Right lobe of liver (tissue), 6 donors: ENCODE measurements around the gene FYTTD1. TPM values are rescaled to one million over a fixed set of nuclear protein-coding genes. Genes with fewer than 3 reads are reported as not detected.

Source experiments
- ATAC-seq, 4 donors: fragments of 200-7000 bp; cut with Tn5 transposase; one replicate each; pipeline ENCODE4 v1.9.1; 2020; ENCODE audit warnings: mild to moderate bottlenecking in 4 of 4, moderate library complexity in 4 of 4
- DNase-seq, 3 donors: peaks; one replicate each; pipeline ENCODE4 v3.0.0-alpha.2; 2020
- H3K27ac ChIP-seq, 3 donors: fragments of 200-600 bp; one replicate each; pipeline ENCODE4 v1.8.0; 2022
- H3K27me3 ChIP-seq, 2 donors: fragments of 200-600 bp; one replicate each; pipeline ENCODE4 v1.8.0; 2022
- H3K36me3 ChIP-seq, 4 donors: fragments of 200-600 bp; sonication (generic) in 1 of 4; one replicate each; pipeline versions ENCODE4 v1.5.1 to v1.8.0; 2017 to 2022; ENCODE audit warnings: control low read depth in 1 of 4
- H3K4me1 ChIP-seq, 4 donors: fragments of 200-600 bp; sonication (generic) in 1 of 4; one replicate each; pipeline versions ENCODE4 v1.5.1 to v1.8.0; 2017 to 2022; ENCODE audit warnings: control low read depth in 1 of 4
- H3K4me3 ChIP-seq, 3 donors: fragments of 200-600 bp; one replicate each; pipeline ENCODE4 v1.8.0; 2022
- H3K9me3 ChIP-seq, 4 donors: fragments of 200-600 bp; sonication (generic) in 1 of 4; one replicate each; pipeline versions ENCODE4 v1.5.1 to v1.8.0; 2017 to 2022; ENCODE audit warnings: control low read depth in 1 of 4
- POLR2A ChIP-seq: fragments of 450-650 bp; IDR thresholded peaks from one replicate; pipeline ENCODE4 v1.6.1; 2017; ENCODE audit warnings: antibody characterized with exemption, mild to moderate bottlenecking
- WGBS: methylation state at CpG from one replicate; pipeline ENCODE4 v1.1.6; 2018; ENCODE audit warnings: low coverage, low lambda C conversion rate; ENCODE audit not compliant: insufficient coverage; ENCODE audit errors: missing lambda C conversion rate; 5-methylcytosine and 5-hydroxymethylcytosine counted together
- intact Hi-C, 2 donors: fragments of 100-400 bp; cut with DNase I; formaldehyde crosslinking; loops; one replicate each; pipeline versions ENCODE4 v1.11.2 to v1.14.1; 2022
- total RNA-seq, 6 experiments: library from RNA; depleted of rRNA in 2 of 6; stranded (reverse); fragments of >200 nt in 2 of 6; fragmentation: NEBNext Ultra II Directional in 3 of 6; extraction: Animal tissue kit (Norgen Biotek cat#: 25700) in 3 of 6; gene quantifications; one replicate each; pipeline versions ENCODE4 v1.1.0 to v1.2.4, GENCODE V29; 2016 to 2023
- TF ChIP-seq, protein P1 (sequence below), 4 donors: fragments of 200-600 bp in 3 of 4; fragments of 450-650 bp in 1 of 4; IDR thresholded peaks; one replicate each; pipeline versions ENCODE4 v1.5.1 to v1.8.0; 2016 to 2022; ENCODE audit warnings: antibody characterized with exemption in 4 of 4, mild to moderate bottlenecking in 2 of 4
- donor health status: DM: no; HTN: yes; CAD: no.
- donor health status: DM: no; HTN: no; CAD: no.
- donor health status: DM: no; HTN: no; CAD: no.
- donor health status: DM: no; HTN: yes; CAD: no.
- donor health status: DM: no; HTN: yes; CAD: no.

FYTTD1 gene
- total RNA-seq, 6 experiments from 2014 or later: 20.2 to 33.4 (median 23.9) TPM

DNA sequence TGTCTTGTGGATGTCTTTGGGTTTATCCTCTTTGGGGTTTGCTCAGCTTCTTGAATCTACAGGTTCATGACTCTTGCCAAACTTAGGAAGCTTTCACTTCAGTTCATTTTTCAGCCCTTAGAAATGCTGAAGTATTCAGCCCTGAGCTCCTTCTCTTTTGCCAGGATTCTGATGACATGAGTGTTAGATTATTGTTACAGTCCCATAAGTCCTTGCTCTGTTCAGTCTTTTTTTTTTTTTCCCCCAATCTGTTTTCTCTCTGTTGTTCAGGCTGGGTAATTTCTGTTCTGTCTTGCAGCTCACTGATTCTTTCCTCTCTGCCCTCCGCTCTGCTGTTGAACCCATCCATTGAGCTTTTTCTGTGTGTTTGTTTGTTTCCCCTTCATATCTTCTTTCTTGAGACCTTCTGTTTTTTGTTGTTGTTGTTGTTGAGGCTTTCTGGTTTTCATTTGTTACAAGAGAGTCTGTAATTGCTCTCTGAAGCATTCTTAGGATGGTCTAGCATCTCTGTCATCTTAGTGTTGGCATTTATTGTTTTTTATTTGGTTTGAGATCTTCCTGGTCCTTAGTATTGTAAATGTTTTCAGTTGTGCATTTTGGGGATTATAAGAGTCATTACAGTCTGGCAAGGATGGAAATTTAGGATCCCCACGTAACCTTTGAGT lies 59.8 kb downstream of the FYTTD1 start:
- ATAC-seq: peak in 2 of 4 donors; percentile 16 to 21
- no peak for DNase-seq

DNA sequence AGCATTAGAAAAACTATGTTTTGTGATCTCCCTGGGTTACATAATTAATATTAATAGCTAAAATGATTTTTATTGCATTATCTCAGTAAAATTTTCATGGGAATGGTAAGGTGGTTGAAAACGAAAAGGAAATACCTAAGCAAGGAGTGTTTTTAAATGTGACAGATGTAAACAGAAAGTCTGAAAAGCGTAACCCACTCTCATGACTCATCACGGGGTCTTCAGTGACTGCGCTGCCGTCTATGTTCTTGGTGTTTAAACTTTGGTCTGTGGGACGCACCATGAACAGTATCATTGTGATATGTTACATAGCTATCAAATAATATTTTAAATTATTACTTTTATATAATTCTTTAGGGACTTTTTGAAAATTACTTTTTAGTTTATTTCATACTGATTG lies 61.2 kb downstream of the FYTTD1 start:
- Histone ChIP-seq H3K27ac (no peak overlapping the region), H3K9me3 (no peaks in the 10 kb centered on the region), H3K4me1 (no peaks in the 10 kb centered on the region), H3K27me3 (no peaks in the 10 kb centered on the region), H3K36me3 (no peaks in the 10 kb centered on the region), H3K4me3 (no peak overlapping the region)
- DNase-seq (no peak), ATAC-seq (no peak)
- no peak for TF ChIP-seq POLR2A
- TF ChIP-seq, protein P1, sequence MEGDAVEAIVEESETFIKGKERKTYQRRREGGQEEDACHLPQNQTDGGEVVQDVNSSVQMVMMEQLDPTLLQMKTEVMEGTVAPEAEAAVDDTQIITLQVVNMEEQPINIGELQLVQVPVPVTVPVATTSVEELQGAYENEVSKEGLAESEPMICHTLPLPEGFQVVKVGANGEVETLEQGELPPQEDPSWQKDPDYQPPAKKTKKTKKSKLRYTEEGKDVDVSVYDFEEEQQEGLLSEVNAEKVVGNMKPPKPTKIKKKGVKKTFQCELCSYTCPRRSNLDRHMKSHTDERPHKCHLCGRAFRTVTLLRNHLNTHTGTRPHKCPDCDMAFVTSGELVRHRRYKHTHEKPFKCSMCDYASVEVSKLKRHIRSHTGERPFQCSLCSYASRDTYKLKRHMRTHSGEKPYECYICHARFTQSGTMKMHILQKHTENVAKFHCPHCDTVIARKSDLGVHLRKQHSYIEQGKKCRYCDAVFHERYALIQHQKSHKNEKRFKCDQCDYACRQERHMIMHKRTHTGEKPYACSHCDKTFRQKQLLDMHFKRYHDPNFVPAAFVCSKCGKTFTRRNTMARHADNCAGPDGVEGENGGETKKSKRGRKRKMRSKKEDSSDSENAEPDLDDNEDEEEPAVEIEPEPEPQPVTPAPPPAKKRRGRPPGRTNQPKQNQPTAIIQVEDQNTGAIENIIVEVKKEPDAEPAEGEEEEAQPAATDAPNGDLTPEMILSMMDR (IDR thresholded peaks at IDR 0.05): no peak
- WGBS: 82% methylated on average over 6 of the region's 6 CpGs
- intact Hi-C loops: no loop called here

More for the DNA sequence above, 59.8 kb downstream of the FYTTD1 start:
- WGBS: 36% methylated on average over 2 of the region's 2 CpGs
- H3K4me3 ChIP-seq: no peak overlapping the region
- no peak for TF ChIP-seq POLR2A
- TF ChIP-seq, protein P1 (IDR thresholded peaks at IDR 0.05): no peak
- H3K27ac ChIP-seq: no peak overlapping the region
- intact Hi-C loops: no loop called here
- H3K9me3 ChIP-seq: no peaks in the 10 kb centered on the region
- no peaks in the 10 kb centered on the region for H3K27me3 ChIP-seq
- no peaks in the 10 kb centered on the region for H3K36me3 ChIP-seq
- no peaks in the 10 kb centered on the region for H3K4me1 ChIP-seq

DNA sequence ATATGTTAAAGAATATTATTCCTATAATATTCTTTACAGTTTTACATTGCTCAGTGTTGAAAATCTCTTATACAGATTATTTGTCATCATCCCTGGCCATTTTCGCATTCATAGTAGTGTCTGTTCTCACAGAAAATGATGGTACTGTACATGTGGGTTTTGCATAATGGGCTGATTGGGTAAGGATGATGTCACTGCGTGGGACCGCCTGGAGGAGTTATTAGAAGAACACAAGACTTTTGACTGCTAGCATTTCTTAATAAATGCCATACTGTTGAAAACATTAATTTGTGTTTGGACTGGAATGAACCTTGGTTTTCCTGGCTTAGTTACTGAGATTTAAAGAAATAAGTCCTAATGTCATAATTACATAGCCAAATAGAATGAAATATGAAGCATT lies 61.7 kb downstream of the FYTTD1 start:
- ATAC-seq (no peak), DNase-seq (no peak)
- TF ChIP-seq, protein P1 (IDR thresholded peaks at IDR 0.05): no peak
- TF ChIP-seq POLR2A: no peak
- Histone ChIP-seq H3K9me3 (no peaks in the 10 kb centered on the region), H3K27ac (no peak overlapping the region), H3K27me3 (no peaks in the 10 kb centered on the region), H3K36me3 (no peaks in the 10 kb centered on the region), H3K4me3 (no peak overlapping the region), H3K4me1 (no peaks in the 10 kb centered on the region)
- intact Hi-C loops: no loop called here
- 67% methylated on average over 3 of the region's 3 CpGs for WGBS

DNA sequence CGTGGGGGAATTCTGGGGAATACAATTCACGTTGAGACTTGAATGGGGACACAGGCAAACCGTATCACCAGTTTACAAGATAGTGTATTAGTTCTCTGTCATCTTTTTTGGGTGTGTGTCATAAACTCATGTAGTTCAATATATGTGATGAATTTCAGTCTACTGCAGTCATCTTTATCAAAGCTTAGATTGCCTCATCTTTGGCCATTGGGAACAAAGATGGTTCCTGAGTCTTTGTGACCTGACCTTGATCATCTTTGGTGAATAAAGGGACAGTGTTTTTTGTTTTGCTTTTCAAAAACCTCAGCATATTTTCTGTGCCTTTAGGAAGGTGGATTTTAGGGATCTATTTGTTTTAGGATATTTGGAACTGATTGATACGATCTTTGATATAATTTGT lies 64.7 kb downstream of the FYTTD1 start:
- Histone ChIP-seq H3K27ac (no peak overlapping the region), H3K27me3 (no peaks in the 10 kb centered on the region), H3K9me3 (no peaks in the 10 kb centered on the region), H3K36me3 (no peaks in the 10 kb centered on the region), H3K4me1 (no peaks in the 10 kb centered on the region), H3K4me3 (no peak overlapping the region)
- ATAC-seq: no peak
- no peak for TF ChIP-seq POLR2A
- TF ChIP-seq, protein P1 (IDR thresholded peaks at IDR 0.05): no peak
- intact Hi-C loops: no loop called here
- DNase-seq: no peak
- 89% methylated on average over 4 of the region's 4 CpGs for WGBS
